H1 (cell line): ENCODE results near the gene ROR1. TPM values are rescaled to one million over a fixed set of nuclear protein-coding genes. Genes with fewer than 3 reads are reported as not detected.

Experiments used
- CTCF ChIA-PET: fragments of 300-600 bp; sonication (Branson Sonifier 250); formaldehyde crosslinking; loops from one replicate; lab custom pipeline; 2021; ENCODE audit not compliant: partially characterized antibody; lab: Charles Lee
- POLR2A ChIA-PET: fragments of 300-600 bp; sonication (Branson Sonifier 250); formaldehyde crosslinking; loops from one replicate; lab custom pipeline; 2021; ENCODE audit warnings: inconsistent platforms; ENCODE audit not compliant: partially characterized antibody; lab: Charles Lee
- DNase-seq, 2 experiments: peaks; one replicate each; pipeline versions ENCODE4 v3.0.0 to v3.0.0-alpha.2; 2010 to 2022; ENCODE audit warnings: low spot score in 2 of 2, low read depth in 1 of 2, mixed read lengths in 1 of 2
- FAIRE-seq: peaks from 2 replicates; lab custom pipeline; 2011; peaks lifted over from hg19 to GRCh38; lab: Jason Lieb, UNC
- H2AFZ ChIP-seq: 2 replicates; pipeline ENCODE4 v1.8.1; 2012; ENCODE audit warnings: low read length, inconsistent platforms
- H2AK5ac ChIP-seq: 2 replicates; pipeline ENCODE4 v1.6.1; 2013; ENCODE audit warnings: low read depth, low read length
- H2BK120ac ChIP-seq: replicated peaks from 2 replicates; pipeline ENCODE3; 2013; ENCODE audit warnings: low read depth, low read length, inconsistent platforms
- H2BK12ac ChIP-seq: 2 replicates; pipeline ENCODE4 v1.6.1; 2013; ENCODE audit warnings: low read depth, low read length
- H2BK15ac ChIP-seq: 2 replicates; pipeline ENCODE4 v1.6.1; 2013; ENCODE audit warnings: low read length
- H2BK20ac ChIP-seq: 2 replicates; pipeline ENCODE4 v1.6.1; 2013; ENCODE audit warnings: low read length
- H2BK5ac ChIP-seq: 2 replicates; pipeline ENCODE4 v1.6.1; 2013; ENCODE audit warnings: low read depth, low read length
- H3K14ac ChIP-seq: 2 replicates; pipeline ENCODE4 v1.6.1; 2013; ENCODE audit warnings: inconsistent platforms; ENCODE audit not compliant: insufficient read length
- H3K18ac ChIP-seq: 2 replicates; pipeline ENCODE4 v1.6.1; 2013; ENCODE audit warnings: low read length; ENCODE audit errors: extremely low read depth
- H3K23ac ChIP-seq: 2 replicates; pipeline ENCODE4 v1.6.1; 2013; ENCODE audit warnings: inconsistent platforms; ENCODE audit not compliant: insufficient read length
- H3K23me2 ChIP-seq: 2 replicates; pipeline ENCODE4 v1.6.1; 2013; ENCODE audit warnings: low read depth, low read length
- H3K27ac ChIP-seq: 2 replicates; pipeline ENCODE4 v1.6.1; 2011; ENCODE audit warnings: low read depth, low read length, inconsistent platforms
- H3K27me3 ChIP-seq, 4 experiments: replicated peaks in 1 of 4; 1 replicate in 1 of 4; 2 replicates in 3 of 4; pipeline versions ENCODE4 v1.6.1 to v1.8.1; 2011 to 2013; ENCODE audit warnings: low read length in 3 of 4, mild to moderate bottlenecking in 3 of 4, inconsistent platforms in 2 of 4, mixed read lengths in 2 of 4, moderate library complexity in 1 of 4; ENCODE audit not compliant: control insufficient read depth in 3 of 4, insufficient read depth in 3 of 4; ENCODE audit errors: extremely low read depth in 1 of 4
- H3K36me3 ChIP-seq, 4 experiments: 2 replicates each; pipeline versions ENCODE4 v1.6.1 to v1.8.1; 2011 to 2013; ENCODE audit warnings: mild to moderate bottlenecking in 4 of 4, low read length in 3 of 4, moderate library complexity in 2 of 4, control low read depth in 1 of 4, inconsistent platforms in 1 of 4; ENCODE audit not compliant: insufficient read depth in 4 of 4, control insufficient read depth in 2 of 4
- H3K4ac ChIP-seq: replicated peaks from 2 replicates; pipeline ENCODE3; 2013; ENCODE audit warnings: low read length, low read depth, mixed read lengths, inconsistent platforms; ENCODE audit not compliant: insufficient read length
- H3K4me1 ChIP-seq, 4 experiments: replicated peaks in 1 of 4; 1 replicate in 1 of 4; 2 replicates in 3 of 4; pipeline versions ENCODE4 v1.6.1 to v1.8.1; 2011 to 2013; ENCODE audit warnings: low read length in 3 of 4, inconsistent platforms in 2 of 4, mixed read lengths in 1 of 4; ENCODE audit not compliant: insufficient read depth in 4 of 4, control insufficient read depth in 3 of 4
- H3K4me2 ChIP-seq, 2 experiments: 2 replicates each; pipeline versions ENCODE4 v1.6.1 to v1.8.1; 2011 to 2013; ENCODE audit warnings: low read depth in 2 of 2, low read length in 2 of 2, control low read depth in 1 of 2, inconsistent platforms in 1 of 2, mild to moderate bottlenecking in 1 of 2; ENCODE audit not compliant: insufficient read depth in 1 of 2
- H3K4me3 ChIP-seq, 4 experiments: fragments of 200-600, 300-600 bp in 1 of 4; sonication (generic), shearing (Covaris generic), sonication (Bioruptor Twin) in 1 of 4; 2 replicates each; pipeline versions ENCODE4 v1.5.1 to v1.8.1; 2011 to 2016; ENCODE audit warnings: low read length in 4 of 4, low read depth in 3 of 4, control low read depth in 2 of 4, inconsistent platforms in 2 of 4, mild to moderate bottlenecking in 2 of 4, mixed read lengths in 1 of 4, moderate library complexity in 1 of 4; ENCODE audit not compliant: insufficient read depth in 2 of 4; ENCODE audit errors: extremely low read depth in 1 of 4
- H3K56ac ChIP-seq: replicated peaks from 2 replicates; pipeline ENCODE3; 2013; ENCODE audit warnings: low read depth, mild to moderate bottlenecking, mixed read lengths, low read length, inconsistent platforms; ENCODE audit not compliant: insufficient read length
- H3K79me1 ChIP-seq: 2 replicates; pipeline ENCODE4 v1.6.1; 2013; ENCODE audit warnings: low read depth, low read length, control low read depth
- H3K79me2 ChIP-seq, 2 experiments: 2 replicates each; pipeline versions ENCODE4 v1.6.1 to v1.8.1; 2012 to 2013; ENCODE audit warnings: low read length in 2 of 2, mild to moderate bottlenecking in 2 of 2, inconsistent platforms in 1 of 2; ENCODE audit not compliant: insufficient read depth in 2 of 2, control insufficient read depth in 1 of 2
- H3K9ac ChIP-seq, 4 experiments: replicated peaks in 1 of 4; 1 replicate in 1 of 4; 2 replicates in 3 of 4; pipeline versions ENCODE4 v1.6.1 to v1.8.1; 2011 to 2013; ENCODE audit warnings: low read depth in 3 of 4, low read length in 3 of 4, control low read depth in 2 of 4, mild to moderate bottlenecking in 2 of 4, moderate library complexity in 2 of 4, inconsistent platforms in 1 of 4; ENCODE audit errors: extremely low read depth in 1 of 4
- H3K9me3 ChIP-seq, 2 experiments: 2 replicates each; pipeline versions ENCODE4 v1.6.1 to v1.8.1; 2012 to 2013; ENCODE audit warnings: mild to moderate bottlenecking in 2 of 2, moderate library complexity in 2 of 2, control low read depth in 1 of 2, inconsistent platforms in 1 of 2, low read depth in 1 of 2, low read length in 1 of 2, mixed read lengths in 1 of 2; ENCODE audit not compliant: insufficient read depth in 2 of 2
- H4K20me1 ChIP-seq, 2 experiments: replicated peaks in 1 of 2; 2 replicates each; pipeline versions ENCODE3 to v1.8.1; 2011 to 2013; ENCODE audit warnings: inconsistent platforms in 2 of 2, low read length in 2 of 2, mild to moderate bottlenecking in 1 of 2; ENCODE audit not compliant: insufficient read depth in 2 of 2, control insufficient read depth in 1 of 2
- H4K5ac ChIP-seq: 2 replicates; pipeline ENCODE4 v1.6.1; 2013; ENCODE audit warnings: low read length, low read depth, mixed read lengths, inconsistent platforms; ENCODE audit not compliant: insufficient read length
- H4K8ac ChIP-seq: 2 replicates; pipeline ENCODE4 v1.8.0; 2013; ENCODE audit warnings: mild to moderate bottlenecking, moderate library complexity, low read length, inconsistent platforms; ENCODE audit not compliant: insufficient read depth; ENCODE audit errors: extremely low read depth
- H4K91ac ChIP-seq: replicated peaks from 2 replicates; pipeline ENCODE3; 2013; ENCODE audit warnings: low read length, mixed read lengths, inconsistent platforms; ENCODE audit not compliant: insufficient read length
- BRCA1 ChIP-seq: IDR thresholded peaks from 2 replicates; pipeline ENCODE4 v1.6.1; 2012; ENCODE audit warnings: low read depth, low read length, improper control_type of control experiment
- CBX5 ChIP-seq: fragments of 300-800, 300-1000 bp; sonication (generic); IDR thresholded peaks from 2 replicates; pipeline ENCODE4 v1.7.1; 2016; ENCODE audit warnings: antibody characterized with exemption, low read length, low read depth
- EP300 ChIP-seq, 2 experiments: IDR thresholded peaks; 1 replicate in 1 of 2; 2 replicates in 1 of 2; pipeline ENCODE4 v1.6.1; 2011 to 2012; ENCODE audit warnings: low read depth in 2 of 2, low read length in 2 of 2, mild to moderate bottlenecking in 2 of 2, borderline replicate concordance in 1 of 2, inconsistent platforms in 1 of 2, moderate library complexity in 1 of 2
- KDM4A ChIP-seq: IDR thresholded peaks from one replicate; pipeline ENCODE4 v1.7.1; 2012; ENCODE audit warnings: low read depth, mild to moderate bottlenecking, moderate library complexity, low read length, inconsistent platforms; ENCODE audit not compliant: severe bottlenecking
- PHF8 ChIP-seq: fragments of 200-600 bp; sonication (generic); conservative IDR thresholded peaks from 2 replicates; pipeline ENCODE4 v1.7.1; 2012; ENCODE audit warnings: low read depth, mild to moderate bottlenecking, inconsistent platforms, low read length, moderate library complexity
- POLR2AphosphoS5 ChIP-seq: IDR thresholded peaks from 2 replicates; pipeline ENCODE4 v1.6.1; 2011; ENCODE audit warnings: low read depth, low read length
- RFX5 ChIP-seq: IDR thresholded peaks from 2 replicates; pipeline ENCODE4 v1.6.1; 2011; ENCODE audit warnings: low read depth, low read length, improper control_type of control experiment, borderline replicate concordance
- SIN3A ChIP-seq, 2 experiments: IDR thresholded peaks in 1 of 2; conservative IDR thresholded peaks in 1 of 2; 2 replicates each; pipeline ENCODE4 v1.6.1; 2011 to 2012; ENCODE audit warnings: low read length in 2 of 2, improper control_type of control experiment in 1 of 2, low read depth in 1 of 2, mild to moderate bottlenecking in 1 of 2
- SIX5 ChIP-seq: IDR thresholded peaks from 2 replicates; pipeline ENCODE4 v1.6.1; 2011; ENCODE audit warnings: mild to moderate bottlenecking, low read depth, low read length
- SRF ChIP-seq: IDR thresholded peaks from 2 replicates; pipeline ENCODE4 v1.6.1; 2011; ENCODE audit warnings: mild to moderate bottlenecking, low read depth, low read length, moderate library complexity
- SUZ12 ChIP-seq: fragments of 200-600 bp; sonication (generic); IDR thresholded peaks from 2 replicates; pipeline ENCODE4 v1.6.1; 2012; ENCODE audit warnings: mild to moderate bottlenecking, inconsistent platforms, low read length, moderate library complexity, mixed read lengths
- TEAD4 ChIP-seq: IDR thresholded peaks from 2 replicates; pipeline ENCODE4 v1.6.1; 2012; ENCODE audit warnings: low read depth, low read length, inconsistent platforms, mixed read lengths
- USF2 ChIP-seq: IDR thresholded peaks from 2 replicates; pipeline ENCODE4 v1.6.1; 2011; ENCODE audit warnings: low read length, improper control_type of control experiment
- WGBS, 2 experiments: shearing (Covaris generic) in 1 of 2; methylation state at CpG; one replicate each; pipeline versions ENCODE4 v1.1.6 to v1.1.7; 2013 to 2015; ENCODE audit warnings: low lambda C conversion rate in 2 of 2, mixed read lengths in 2 of 2, inconsistent platforms in 1 of 2, low coverage in 1 of 2, missing lambda C conversion rate in 1 of 2; ENCODE audit not compliant: insufficient replicate concordance in 2 of 2, insufficient coverage in 1 of 2, insufficient read length in 1 of 2; ENCODE audit errors: extremely low coverage in 1 of 2, missing lambda C conversion rate in 1 of 2; 5-methylcytosine and 5-hydroxymethylcytosine counted together
- polyA plus RNA-seq, 7 experiments: library from polyadenylated mRNA; depleted of rRNA in 3 of 7; stranded (reverse) in 5 of 7; unstranded in 2 of 7; fragments of >200 nt in 5 of 7; fragments of 200-250 nt in 2 of 7; gene quantifications; 1 replicate in 5 of 7; 2 replicates in 1 of 7; 4 replicates in 1 of 7; pipeline versions ENCODE4 v1.2.1 to v1.2.3, GENCODE V29; 2011 to 2013; ENCODE audit warnings: missing spikeins in 2 of 7, mixed read lengths in 2 of 7
- total RNA-seq: library from RNA; stranded (reverse); fragmentation: NEBNext Ultra II Directional; extraction: Animal tissue kit (Norgen Biotek cat#: 25700); gene quantifications from 2 replicates; pipeline ENCODE4 v1.2.1, GENCODE V29; 2021

ROR1 gene
- total and polyA plus RNA-seq, 2 of the 8 experiments (the other 6 are each of a cell fraction or from before 2014, with no cell fraction given) = 33.6 to 73.6 TPM

- CTCF ChIA-PET = interaction anchor here (0.9 to 5.7 kb wide), 8 partner anchors 9 to 458 kb away, joined by 3 to 56 read pairs (median 20); no protein-coding TSS in a partner anchor
- no peak for TF ChIP-seq EP300 (IDR thresholded peaks at IDR 0.05; ENCODE audit: borderline replicate concordance in 1 of 2, low read depth in 2 of 2, low read length in 2 of 2)
- TF ChIP-seq CBX5 = no peak
- no peak for TF ChIP-seq SRF
- no peak for TF ChIP-seq TEAD4
- no peak for TF ChIP-seq USF2
- no peak for TF ChIP-seq SUZ12
- TF ChIP-seq SIN3A (conservative IDR thresholded peaks at IDR 0.05 in 1 of 2, IDR thresholded peaks at IDR 0.05 in 1 of 2; ENCODE audit: low read depth in 1 of 2, low read length in 2 of 2) = no peak
- TF ChIP-seq PHF8 = no peak
- no peak for TF ChIP-seq POLR2AphosphoS5
- TF ChIP-seq BRCA1 = no peak
- TF ChIP-seq KDM4A = no peak
- TF ChIP-seq SIX5 = no peak
- no peak for TF ChIP-seq RFX5
Measured at GRCh38 chr1:64139877-64140276, 366.1 kb downstream of the ROR1 start.

More at GRCh38 chr1:64139877-64140276, 366.1 kb downstream of the ROR1 start:
- Histone ChIP-seq H3K4ac (no peak overlapping the region), H2AK5ac (no peak overlapping the region), H3K56ac (no peak overlapping the region), H4K91ac (no peak overlapping the region), H3K4me1 (no peaks in the 10 kb centered on the region), H2AFZ (no peak overlapping the region), H3K18ac (no peak overlapping the region), H2BK120ac (no peak overlapping the region), H3K4me3 (no peak overlapping the region), H3K79me1 (no peaks in the 10 kb centered on the region; the same call in 1 of the 2 replicates), H3K36me3 (peaks cover 12 to 57% (median 37%) of the 10 kb centered on the region in 4 experiments), H2BK20ac (no peak overlapping the region), H4K8ac (no peak overlapping the region), H3K23ac (no peak overlapping the region), H3K23me2 (no peaks in the 10 kb centered on the region), H3K27ac (no peak overlapping the region), H2BK12ac (no peak overlapping the region), H2BK5ac (no peak overlapping the region), H4K5ac (no peak overlapping the region), H2BK15ac (no peak overlapping the region), H3K4me2 (no peak overlapping the region), H3K79me2 (no peaks in the 10 kb centered on the region), H3K9me3 (no peaks in the 10 kb centered on the region), H3K27me3 (no peaks in the 10 kb centered on the region), H3K14ac (no peak overlapping the region), H3K9ac (no peak overlapping the region), H4K20me1 (peaks cover 0 to 1% of the 10 kb centered on the region in 2 experiments)
- WGBS, 2 experiments = 96% methylated on average over 10 of the region's 10 CpGs; no CpG with 5 or more reads in 1 of the 2 experiments
- DNase-seq (no peak), FAIRE-seq (no peak)
- POLR2A ChIA-PET = no interaction called here
